Mucosa of rectum (tissue), 2 donors: ENCODE measurements around the gene DLAT.
"Not testable (repeated sequence)": the region's sequence is repeated elsewhere in the genome, so short reads cannot be mapped to it uniquely, and the experiment has no call there.

ENCODE experiments used
- H3K27ac ChIP-seq, 2 donors: one replicate each; pipeline ENCODE4 v1.7.0; 2013; ENCODE audit warnings: inconsistent platforms in 2 of 2, low read depth in 2 of 2, low read length in 2 of 2
- H3K27me3 ChIP-seq, 2 donors: one replicate each; pipeline ENCODE4 v1.7.0; 2013; ENCODE audit warnings: low read length in 2 of 2; ENCODE audit not compliant: control insufficient read depth in 2 of 2, insufficient read depth in 2 of 2
- H3K36me3 ChIP-seq, 2 donors: one replicate each; pipeline ENCODE4 v1.7.0; 2013; ENCODE audit warnings: low read length in 2 of 2; ENCODE audit not compliant: control insufficient read depth in 2 of 2, insufficient read depth in 2 of 2
- H3K4me1 ChIP-seq, 2 donors: one replicate each; pipeline ENCODE4 v1.7.0; 2013; ENCODE audit warnings: low read length in 2 of 2, mild to moderate bottlenecking in 1 of 2; ENCODE audit not compliant: control insufficient read depth in 2 of 2, insufficient read depth in 2 of 2
- H3K4me3 ChIP-seq, 2 donors: one replicate each; pipeline ENCODE4 v1.7.0; 2013; ENCODE audit warnings: low read length in 2 of 2
- H3K9ac ChIP-seq, 2 donors: one replicate each; pipeline ENCODE4 v1.7.0; 2013; ENCODE audit warnings: low read length in 2 of 2, low read depth in 1 of 2, mild to moderate bottlenecking in 1 of 2
- H3K9me3 ChIP-seq, 2 donors: one replicate each; pipeline ENCODE4 v1.7.0; 2013; ENCODE audit warnings: low read length in 2 of 2; ENCODE audit not compliant: control insufficient read depth in 2 of 2
- donor health status: healthy.
- donor health status: Normal muscosa, but diverticular disease.

DLAT gene

GRCh38 chr11:112002491-112003216 lies 22.6 kb upstream of the DLAT start:
- no peaks in the 10 kb centered on the region for H3K4me1 ChIP-seq
- no peaks in the 10 kb centered on the region for H3K27me3 ChIP-seq
- H3K9me3 ChIP-seq: no peaks in the 10 kb centered on the region
- no peak overlapping the region for H3K27ac ChIP-seq
- H3K4me3 ChIP-seq: no peak overlapping the region
- no peak overlapping the region for H3K9ac ChIP-seq
- H3K36me3 ChIP-seq: peaks cover 10 to 18% of the 10 kb centered on the region in 2 donors

- Histone ChIP-seq H3K36me3 (peaks cover 6 to 8% of the 10 kb centered on the region in 2 donors), H3K27ac (no peak overlapping the region), H3K27me3 (no peaks in the 10 kb centered on the region), H3K4me3 (no peak overlapping the region), H3K9me3 (no peaks in the 10 kb centered on the region), H3K9ac (no peak overlapping the region), H3K4me1 (no peaks in the 10 kb centered on the region)
These were observed 20.8 kb upstream of the DLAT start for GRCh38 chr11:112004389-112004788.

GRCh38 chr11:112005422-112006094 lies 19.6 kb upstream of the DLAT start:
- Histone ChIP-seq H3K27ac (peak overlapping the region; percentile 76 to 88), H3K9ac (peak overlapping the region in 1 of 2 donors; percentile 50), H3K27me3 (no peaks in the 10 kb centered on the region), H3K4me3 (peak overlapping the region; percentile 14 to 39), H3K36me3 (peaks cover 6 to 8% of the 10 kb centered on the region in 2 donors), H3K4me1 (no peaks in the 10 kb centered on the region), H3K9me3 (no peaks in the 10 kb centered on the region)

GRCh38 chr11:112006095-112006441 lies 19.1 kb upstream of the DLAT start:
- Histone ChIP-seq H3K9ac (peak overlapping the region in 1 of 2 donors; percentile 50), H3K4me3 (peak overlapping the region; percentile 14 to 39), H3K27ac (peak overlapping the region; percentile 76 to 88)
- H3K27me3 ChIP-seq, H3K4me1 ChIP-seq, H3K36me3 ChIP-seq, H3K9me3 ChIP-seq: not testable (repeated sequence)

GRCh38 chr11:112011451-112011850 lies 13.8 kb upstream of the DLAT start:
- H3K27me3 ChIP-seq, H3K4me1 ChIP-seq, H3K9me3 ChIP-seq, H3K9ac ChIP-seq, H3K4me3 ChIP-seq, H3K36me3 ChIP-seq, H3K27ac ChIP-seq: not testable (repeated sequence)

GRCh38 chr11:112012874-112013273 lies 12.3 kb upstream of the DLAT start:
- Histone ChIP-seq H3K9me3 (no peaks in the 10 kb centered on the region), H3K27ac (no peak overlapping the region), H3K27me3 (no peaks in the 10 kb centered on the region), H3K4me3 (no peak overlapping the region), H3K36me3 (peaks cover 0 to 4% of the 10 kb centered on the region in 2 donors), H3K4me1 (peaks cover 2 to 7% of the 10 kb centered on the region in 2 donors), H3K9ac (no peak overlapping the region)

GRCh38 chr11:112013497-112014164 lies 11.6 kb upstream of the DLAT start:
- peak overlapping the region in 1 of 2 donors; percentile 53 for H3K27ac ChIP-seq

GRCh38 chr11:112016088-112016764 lies 9.0 kb upstream of the DLAT start:
- H3K36me3 ChIP-seq: peaks cover 14 to 18% of the 10 kb centered on the region in 2 donors
- H3K4me1 ChIP-seq: peaks cover 2 to 7% of the 10 kb centered on the region in 2 donors
- no peaks in the 10 kb centered on the region for H3K27me3 ChIP-seq
- no peak overlapping the region for H3K9ac ChIP-seq
- H3K9me3 ChIP-seq: no peaks in the 10 kb centered on the region
- H3K27ac ChIP-seq: peak overlapping the region; percentile 6 to 23
- no peak overlapping the region for H3K4me3 ChIP-seq

More at GRCh38 chr11:112013497-112014164, 11.6 kb upstream of the DLAT start:
- H3K9ac ChIP-seq: no peak overlapping the region
- no peak overlapping the region for H3K4me3 ChIP-seq
- H3K27me3 ChIP-seq: no peaks in the 10 kb centered on the region
- peaks cover 0 to 7% of the 10 kb centered on the region in 2 donors for H3K36me3 ChIP-seq
- peaks cover 2 to 7% of the 10 kb centered on the region in 2 donors for H3K4me1 ChIP-seq
- H3K9me3 ChIP-seq: no peaks in the 10 kb centered on the region

- Histone ChIP-seq H3K4me3 (no peak overlapping the region), H3K36me3 (peaks cover 14 to 22% of the 10 kb centered on the region in 2 donors), H3K9ac (no peak overlapping the region), H3K9me3 (no peaks in the 10 kb centered on the region), H3K4me1 (peaks cover 2 to 7% of the 10 kb centered on the region in 2 donors), H3K27me3 (no peaks in the 10 kb centered on the region), H3K27ac (peak overlapping the region; percentile 6 to 23)
These were observed 8.3 kb upstream of the DLAT start for GRCh38 chr11:112016765-112017376.
